HCT116 (cell line): ENCODE measurements around the gene KLHDC10. TPM values are rescaled to one million over a fixed set of nuclear protein-coding genes. Genes with fewer than 3 reads are reported as not detected.

Experiments used
- ATAC-seq: fragments of 200-7000 bp; cut with Tn5 transposase; 2 replicates; pipeline ENCODE4 v1.9.1; 2020; ENCODE audit warnings: mild to moderate bottlenecking, moderate library complexity
- BruUV-seq: library from RNA; stranded (reverse); fragments of 400-500 nt; replicated peaks from 2 replicates; lab custom pipeline; 2021; lab: Mats Ljungman, UMichigan
- CTCF ChIA-PET: fragments of 300-600 bp; sonication (Branson Sonifier 250); formaldehyde crosslinking; loops from one replicate; lab custom pipeline; 2021; ENCODE audit warnings: antibody characterized with exemption; lab: Charles Lee
- POLR2A ChIA-PET: fragments of 300-600, 350-600 bp; sonication (Branson Sonifier 250); formaldehyde crosslinking; loops from one replicate; lab custom pipeline; 2021; ENCODE audit warnings: antibody characterized with exemption; lab: Charles Lee
- RAD21 ChIA-PET, 2 experiments: fragments of 300-600 bp; sonication (Branson Sonifier 250); formaldehyde crosslinking; loops; one replicate each; lab custom pipeline; 2023; ENCODE audit warnings: low total read pairs in 2 of 2; ENCODE audit not compliant: uncharacterized antibody in 2 of 2, unreplicated experiment in 2 of 2, low non-redundant PET in 1 of 2; lab: Charles Lee
- DNase-seq: peaks from one replicate; pipeline ENCODE4 v3.0.0-alpha.2; 2010; ENCODE audit warnings: low read depth, low spot score
- H2AFZ ChIP-seq: fragments of 200-600 bp; shearing (Covaris generic), sonication (generic); 2 replicates; pipeline ENCODE4 v1.6.1; 2017; ENCODE audit warnings: low read depth, mixed run types, mixed read lengths, antibody characterized with exemption, low read length; ENCODE audit not compliant: poor library complexity, severe bottlenecking
- H3K27ac ChIP-seq: 2 replicates; pipeline ENCODE4 v1.5.1; 2012; ENCODE audit warnings: low read depth, low read length
- H3K27me3 ChIP-seq: fragments of 200-600 bp; sonication (generic); 2 replicates; pipeline ENCODE4 v1.6.1; 2016; ENCODE audit warnings: mixed run types, low read length, mixed read lengths; ENCODE audit not compliant: insufficient read depth
- H3K36me3 ChIP-seq, 2 experiments: fragments of 200-500 bp in 1 of 2; fragments of 200-600 bp in 1 of 2; sonication (Bioruptor generic) in 1 of 2; sonication (generic) in 1 of 2; 2 replicates each; pipeline versions ENCODE4 v1.5.1 to v1.6.1; 2014 to 2016; ENCODE audit warnings: low read length in 2 of 2, inconsistent platforms in 1 of 2, mixed read lengths in 1 of 2, mixed run types in 1 of 2; ENCODE audit not compliant: insufficient read depth in 2 of 2, control insufficient read depth in 1 of 2
- H3K4me1 ChIP-seq, 2 experiments: fragments of 200-600 bp in 1 of 2; sonication (generic) in 1 of 2; 2 replicates each; pipeline versions ENCODE4 v1.5.1 to v1.6.1; 2012 to 2017; ENCODE audit warnings: low read length in 2 of 2, inconsistent platforms in 1 of 2, mild to moderate bottlenecking in 1 of 2, mixed read lengths in 1 of 2, mixed run types in 1 of 2, moderate library complexity in 1 of 2; ENCODE audit not compliant: insufficient read depth in 2 of 2, control insufficient read depth in 1 of 2
- H3K4me2 ChIP-seq: fragments of 200-600 bp; sonication (generic); 2 replicates; pipeline ENCODE4 v1.6.1; 2017; ENCODE audit warnings: mixed run types, low read length, mixed read lengths
- H3K4me3 ChIP-seq, 2 experiments: fragments of 200-600 bp in 1 of 2; sonication (generic) in 1 of 2; replicated peaks in 1 of 2; 2 replicates each; pipeline ENCODE4 v1.5.1; 2011 to 2016; ENCODE audit warnings: low read length in 2 of 2, control low read depth in 1 of 2, low read depth in 1 of 2, mild to moderate bottlenecking in 1 of 2, mixed read lengths in 1 of 2, mixed run types in 1 of 2
- H3K79me2 ChIP-seq: fragments of 200-600 bp; sonication (generic); 2 replicates; pipeline ENCODE4 v1.6.1; 2017; ENCODE audit warnings: mild to moderate bottlenecking, mixed run types, low read length, moderate library complexity, mixed read lengths; ENCODE audit not compliant: insufficient read depth
- H3K9ac ChIP-seq: fragments of 200-600 bp; sonication (generic); 2 replicates; pipeline ENCODE4 v1.6.1; 2016; ENCODE audit warnings: low read length, mixed read lengths
- H3K9me2 ChIP-seq: fragments of 200-600 bp; sonication (generic), shearing (Covaris generic); 2 replicates; pipeline ENCODE4 v1.6.1; 2017; ENCODE audit warnings: mixed run types, mild to moderate bottlenecking, moderate library complexity; ENCODE audit not compliant: insufficient read depth
- H3K9me3 ChIP-seq, 2 experiments: fragments of 200-500 bp in 1 of 2; fragments of 200-600 bp in 1 of 2; sonication (Bioruptor generic) in 1 of 2; sonication (generic) in 1 of 2; 2 replicates each; pipeline ENCODE4 v1.6.1; 2014 to 2017; ENCODE audit warnings: low read length in 2 of 2, mixed read lengths in 2 of 2, inconsistent platforms in 1 of 2, low read depth in 1 of 2, mild to moderate bottlenecking in 1 of 2, mixed run types in 1 of 2, moderate library complexity in 1 of 2; ENCODE audit not compliant: control insufficient read depth in 1 of 2, insufficient read depth in 1 of 2
- H4K20me1 ChIP-seq: fragments of 200-600 bp; sonication (generic), shearing (Covaris generic); 2 replicates; pipeline ENCODE4 v1.6.1; 2017; ENCODE audit warnings: mixed run types, mild to moderate bottlenecking, moderate library complexity; ENCODE audit not compliant: insufficient read depth
- CEBPB ChIP-seq: IDR thresholded peaks from 2 replicates; pipeline ENCODE4 v1.6.1; 2012; ENCODE audit warnings: low read depth
- EGR1 ChIP-seq: IDR thresholded peaks from 2 replicates; pipeline ENCODE4 v1.6.1; 2012; ENCODE audit warnings: low read depth
- FOSL1 ChIP-seq: IDR thresholded peaks from 2 replicates; pipeline ENCODE4 v1.6.1; 2012; ENCODE audit warnings: low read depth
- RAD21 ChIP-seq: IDR thresholded peaks from 2 replicates; pipeline ENCODE4 v1.6.1; 2012; ENCODE audit warnings: low read depth, mild to moderate bottlenecking
- SP1 ChIP-seq: IDR thresholded peaks from 2 replicates; pipeline ENCODE4 v1.6.1; 2012; ENCODE audit warnings: low read depth
- SRF ChIP-seq: IDR thresholded peaks from 2 replicates; pipeline ENCODE4 v1.6.1; 2012; ENCODE audit warnings: low read depth
- TCF7L2 ChIP-seq: IDR thresholded peaks from 2 replicates; pipeline ENCODE4 v1.7.0; 2011; ENCODE audit warnings: borderline replicate concordance, inconsistent platforms; ENCODE audit not compliant: insufficient read depth, insufficient read length; ENCODE audit errors: extremely low read depth
- ZFX ChIP-seq: fragments of 450-650 bp; IDR thresholded peaks from 2 replicates; pipeline ENCODE4 v1.6.1; 2017
- intact Hi-C: fragments of 100-400 bp; cut with micrococcal nuclease; formaldehyde crosslinking; loops from 2 replicates; pipeline ENCODE4 v1.10.0; 2022
- total RNA-seq: library from RNA; stranded (reverse); gene quantifications from one replicate; pipeline ENCODE4 v1.2.1, GENCODE V29; 2021; ENCODE audit not compliant: unreplicated experiment
- TF ChIP-seq, protein P1 (sequence below): IDR thresholded peaks from 2 replicates; pipeline ENCODE4 v1.6.1; 2011; ENCODE audit warnings: mild to moderate bottlenecking, low read length, moderate library complexity; ENCODE audit not compliant: insufficient replicate concordance; ENCODE audit errors: extremely low read depth
- TF ChIP-seq, protein P2 (sequence below), 3 experiments: fragments of 200-600 bp in 1 of 3; sonication (generic) in 1 of 3; IDR thresholded peaks in 2 of 3; conservative IDR thresholded peaks in 1 of 3; 2 replicates each; pipeline ENCODE4 v1.5.1; 2012 to 2017; ENCODE audit warnings: low read depth in 2 of 3, low read length in 2 of 3, antibody characterized with exemption in 1 of 3, borderline replicate concordance in 1 of 3, control low read depth in 1 of 3, mild to moderate bottlenecking in 1 of 3, mixed read lengths in 1 of 3, mixed run types in 1 of 3, moderate library complexity in 1 of 3; ENCODE audit not compliant: insufficient read depth in 1 of 3
- TF ChIP-seq, protein P3 (sequence below): IDR thresholded peaks from 2 replicates; pipeline ENCODE4 v1.6.1; 2012
- TF ChIP-seq, protein P4 (sequence below): IDR thresholded peaks from 2 replicates; pipeline ENCODE4 v1.6.1; 2012; ENCODE audit warnings: low read depth
- TF ChIP-seq, protein P5 (sequence below): IDR thresholded peaks from 2 replicates; pipeline ENCODE4 v1.6.1; 2012

The KLHDC10 gene
- total RNA-seq, 1 experiment from 2014 or later = 25.8 TPM

DNA sequence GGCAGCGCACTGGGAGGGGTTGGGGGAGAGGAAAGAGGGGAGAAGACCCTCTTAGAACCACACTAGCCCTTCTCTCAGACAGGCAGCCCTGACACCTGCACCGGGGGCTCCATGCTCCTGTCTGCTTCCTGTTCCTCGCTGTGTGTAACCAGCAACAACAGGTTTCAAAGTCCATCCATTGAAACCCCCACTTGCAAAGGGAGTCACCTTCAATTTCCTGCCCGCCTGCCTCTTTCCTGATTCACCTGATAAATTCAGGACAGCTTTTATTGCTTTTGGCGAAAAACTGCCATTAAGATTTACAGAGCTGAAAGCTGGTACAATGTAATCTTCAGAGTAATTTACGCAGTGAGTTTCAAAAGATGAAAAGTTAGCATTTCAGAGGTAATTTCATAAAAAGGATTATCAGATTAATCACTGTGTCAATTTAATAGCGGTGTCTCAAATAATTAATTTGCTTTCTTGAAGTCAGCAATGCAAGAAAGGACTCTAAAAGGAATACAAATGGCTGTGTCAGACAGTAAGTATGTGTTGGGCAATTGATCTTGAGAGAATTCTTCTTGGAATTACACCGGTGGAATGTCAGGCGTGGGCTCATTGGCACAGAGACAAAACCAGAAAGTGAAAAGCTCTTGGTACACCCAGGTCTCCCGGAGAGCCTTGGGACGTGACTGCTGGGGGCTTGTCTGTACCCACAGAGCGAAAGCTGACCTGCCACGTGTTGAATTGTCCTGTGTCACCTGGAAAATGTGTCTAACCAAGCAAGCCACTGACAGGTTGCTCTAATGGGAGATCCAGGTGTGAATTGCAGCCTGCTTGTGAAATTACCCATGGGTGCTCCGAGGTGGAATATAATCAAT is 74.2 kb downstream of the KLHDC10 start:
- no peaks in the 10 kb centered on the region for H3K9me3 ChIP-seq
- H4K20me1 ChIP-seq = no peaks in the 10 kb centered on the region
- H3K4me3 ChIP-seq = no peak overlapping the region; a peak in 2 of 4 replicates
- H3K36me3 ChIP-seq = no peaks in the 10 kb centered on the region
- ChIA-PET CTCF (no interaction called here), POLR2A (no interaction called here), RAD21 (interaction anchor here in 1 of 2 experiments (0.6 kb wide), 1 partner anchor 597 kb away, joined by 3 read pairs; no protein-coding TSS in a partner anchor)
- H3K9ac ChIP-seq = peak overlapping the region; percentile 29
- ATAC-seq = peak; percentile 52
- no peaks in the 10 kb centered on the region for H3K9me2 ChIP-seq
- no peaks in the 10 kb centered on the region for H3K79me2 ChIP-seq
- DNase-seq = peak; percentile 24
- TF ChIP-seq SRF (no peak), EGR1 (no peak), RAD21 (no peak), CEBPB (no peak; the same call in none of the 2 replicates), SP1 (peak; percentile 43; the same call in 1 of the 2 replicates), ZFX (no peak), TCF7L2 (no peak), FOSL1 (peak; percentile 37; the same call in 1 of the 2 replicates)
- TF ChIP-seq, protein P1, sequence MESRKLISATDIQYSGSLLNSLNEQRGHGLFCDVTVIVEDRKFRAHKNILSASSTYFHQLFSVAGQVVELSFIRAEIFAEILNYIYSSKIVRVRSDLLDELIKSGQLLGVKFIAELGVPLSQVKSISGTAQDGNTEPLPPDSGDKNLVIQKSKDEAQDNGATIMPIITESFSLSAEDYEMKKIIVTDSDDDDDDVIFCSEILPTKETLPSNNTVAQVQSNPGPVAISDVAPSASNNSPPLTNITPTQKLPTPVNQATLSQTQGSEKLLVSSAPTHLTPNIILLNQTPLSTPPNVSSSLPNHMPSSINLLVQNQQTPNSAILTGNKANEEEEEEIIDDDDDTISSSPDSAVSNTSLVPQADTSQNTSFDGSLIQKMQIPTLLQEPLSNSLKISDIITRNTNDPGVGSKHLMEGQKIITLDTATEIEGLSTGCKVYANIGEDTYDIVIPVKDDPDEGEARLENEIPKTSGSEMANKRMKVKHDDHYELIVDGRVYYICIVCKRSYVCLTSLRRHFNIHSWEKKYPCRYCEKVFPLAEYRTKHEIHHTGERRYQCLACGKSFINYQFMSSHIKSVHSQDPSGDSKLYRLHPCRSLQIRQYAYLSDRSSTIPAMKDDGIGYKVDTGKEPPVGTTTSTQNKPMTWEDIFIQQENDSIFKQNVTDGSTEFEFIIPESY = no peak
- TF ChIP-seq, protein P2, sequence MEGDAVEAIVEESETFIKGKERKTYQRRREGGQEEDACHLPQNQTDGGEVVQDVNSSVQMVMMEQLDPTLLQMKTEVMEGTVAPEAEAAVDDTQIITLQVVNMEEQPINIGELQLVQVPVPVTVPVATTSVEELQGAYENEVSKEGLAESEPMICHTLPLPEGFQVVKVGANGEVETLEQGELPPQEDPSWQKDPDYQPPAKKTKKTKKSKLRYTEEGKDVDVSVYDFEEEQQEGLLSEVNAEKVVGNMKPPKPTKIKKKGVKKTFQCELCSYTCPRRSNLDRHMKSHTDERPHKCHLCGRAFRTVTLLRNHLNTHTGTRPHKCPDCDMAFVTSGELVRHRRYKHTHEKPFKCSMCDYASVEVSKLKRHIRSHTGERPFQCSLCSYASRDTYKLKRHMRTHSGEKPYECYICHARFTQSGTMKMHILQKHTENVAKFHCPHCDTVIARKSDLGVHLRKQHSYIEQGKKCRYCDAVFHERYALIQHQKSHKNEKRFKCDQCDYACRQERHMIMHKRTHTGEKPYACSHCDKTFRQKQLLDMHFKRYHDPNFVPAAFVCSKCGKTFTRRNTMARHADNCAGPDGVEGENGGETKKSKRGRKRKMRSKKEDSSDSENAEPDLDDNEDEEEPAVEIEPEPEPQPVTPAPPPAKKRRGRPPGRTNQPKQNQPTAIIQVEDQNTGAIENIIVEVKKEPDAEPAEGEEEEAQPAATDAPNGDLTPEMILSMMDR (IDR thresholded peaks at IDR 0.05 in 2 of 3, conservative IDR thresholded peaks at IDR 0.05 in 1 of 3; ENCODE audit: borderline replicate concordance in 1 of 3, insufficient read depth in 1 of 3, low read depth in 2 of 3, low read length in 2 of 3) = no peak
- TF ChIP-seq, protein P3, sequence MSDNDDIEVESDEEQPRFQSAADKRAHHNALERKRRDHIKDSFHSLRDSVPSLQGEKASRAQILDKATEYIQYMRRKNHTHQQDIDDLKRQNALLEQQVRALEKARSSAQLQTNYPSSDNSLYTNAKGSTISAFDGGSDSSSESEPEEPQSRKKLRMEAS = peak; percentile 61
- TF ChIP-seq, protein P4, sequence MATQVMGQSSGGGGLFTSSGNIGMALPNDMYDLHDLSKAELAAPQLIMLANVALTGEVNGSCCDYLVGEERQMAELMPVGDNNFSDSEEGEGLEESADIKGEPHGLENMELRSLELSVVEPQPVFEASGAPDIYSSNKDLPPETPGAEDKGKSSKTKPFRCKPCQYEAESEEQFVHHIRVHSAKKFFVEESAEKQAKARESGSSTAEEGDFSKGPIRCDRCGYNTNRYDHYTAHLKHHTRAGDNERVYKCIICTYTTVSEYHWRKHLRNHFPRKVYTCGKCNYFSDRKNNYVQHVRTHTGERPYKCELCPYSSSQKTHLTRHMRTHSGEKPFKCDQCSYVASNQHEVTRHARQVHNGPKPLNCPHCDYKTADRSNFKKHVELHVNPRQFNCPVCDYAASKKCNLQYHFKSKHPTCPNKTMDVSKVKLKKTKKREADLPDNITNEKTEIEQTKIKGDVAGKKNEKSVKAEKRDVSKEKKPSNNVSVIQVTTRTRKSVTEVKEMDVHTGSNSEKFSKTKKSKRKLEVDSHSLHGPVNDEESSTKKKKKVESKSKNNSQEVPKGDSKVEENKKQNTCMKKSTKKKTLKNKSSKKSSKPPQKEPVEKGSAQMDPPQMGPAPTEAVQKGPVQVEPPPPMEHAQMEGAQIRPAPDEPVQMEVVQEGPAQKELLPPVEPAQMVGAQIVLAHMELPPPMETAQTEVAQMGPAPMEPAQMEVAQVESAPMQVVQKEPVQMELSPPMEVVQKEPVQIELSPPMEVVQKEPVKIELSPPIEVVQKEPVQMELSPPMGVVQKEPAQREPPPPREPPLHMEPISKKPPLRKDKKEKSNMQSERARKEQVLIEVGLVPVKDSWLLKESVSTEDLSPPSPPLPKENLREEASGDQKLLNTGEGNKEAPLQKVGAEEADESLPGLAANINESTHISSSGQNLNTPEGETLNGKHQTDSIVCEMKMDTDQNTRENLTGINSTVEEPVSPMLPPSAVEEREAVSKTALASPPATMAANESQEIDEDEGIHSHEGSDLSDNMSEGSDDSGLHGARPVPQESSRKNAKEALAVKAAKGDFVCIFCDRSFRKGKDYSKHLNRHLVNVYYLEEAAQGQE = no peak
- TF ChIP-seq, protein P5, sequence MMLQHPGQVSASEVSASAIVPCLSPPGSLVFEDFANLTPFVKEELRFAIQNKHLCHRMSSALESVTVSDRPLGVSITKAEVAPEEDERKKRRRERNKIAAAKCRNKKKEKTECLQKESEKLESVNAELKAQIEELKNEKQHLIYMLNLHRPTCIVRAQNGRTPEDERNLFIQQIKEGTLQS = no peak
- peak overlapping the region; percentile 72 for H3K27ac ChIP-seq
- intact Hi-C loops = no loop called here
- no TSS peak for BruUV-seq
- no peaks in the 10 kb centered on the region for H3K27me3 ChIP-seq
- H3K4me2 ChIP-seq = peak overlapping the region; percentile 64
- H2AFZ ChIP-seq = no peak overlapping the region
- H3K4me1 ChIP-seq = peaks cover 18 to 30% of the 10 kb centered on the region in 2 experiments
